GM12801 (cell line): Measurements from ENCODE around the gene SEC23A.

ENCODE experiments used
- CTCF ChIP-seq: IDR thresholded peaks from one replicate; pipeline ENCODE4 v1.5.1; 2011; ENCODE audit warnings: control low read depth; ENCODE audit not compliant: insufficient read length; ENCODE audit errors: extremely low read depth

Gene SEC23A

DNA sequence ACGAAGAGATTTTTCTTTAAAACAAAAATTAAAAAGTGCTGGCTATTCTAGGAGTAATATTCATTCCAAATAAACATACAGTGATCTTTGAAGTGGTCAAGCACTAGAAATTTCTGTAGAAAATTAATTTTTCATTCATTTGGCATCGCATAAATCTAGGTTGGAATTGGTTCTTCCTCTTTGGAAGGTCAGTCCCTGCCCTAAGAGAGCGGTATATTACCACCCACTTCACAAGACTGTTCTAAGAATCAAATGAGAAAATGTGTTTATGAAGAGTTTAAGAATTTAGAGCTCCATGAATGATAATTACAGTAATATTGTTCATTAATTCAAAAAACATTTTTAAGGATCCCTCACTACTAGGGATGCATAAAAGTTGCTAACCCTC, 10.6 kb upstream of the SEC23A start:
- TF ChIP-seq CTCF, result no peak

- no peak for TF ChIP-seq CTCF
These were observed 7.1 kb upstream of the SEC23A start for GRCh38 chr14:39109893-39110715.

GRCh38 chr14:39108791-39109190, 5.8 kb upstream of the SEC23A start:
- TF ChIP-seq CTCF, result no peak

DNA sequence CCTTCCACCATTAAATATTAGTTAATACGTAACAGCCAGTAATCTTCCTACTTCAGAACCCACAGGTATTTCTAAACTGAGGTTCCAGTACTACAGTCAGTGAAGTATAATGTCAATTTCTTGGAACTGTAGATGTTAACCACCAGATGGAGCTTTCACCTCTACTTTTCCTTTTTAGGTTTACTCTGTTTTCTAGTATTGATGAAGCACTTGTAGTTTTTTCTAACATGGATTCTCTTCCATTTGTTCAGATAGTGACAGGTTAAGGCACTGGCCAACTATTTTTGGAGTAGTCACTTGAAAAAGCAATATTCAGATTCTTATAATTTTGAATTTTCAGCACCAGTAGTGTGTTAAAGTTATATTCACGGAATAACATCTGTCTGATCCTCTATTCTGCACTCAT, 4.6 kb upstream of the SEC23A start:
- no peak for TF ChIP-seq CTCF

DNA sequence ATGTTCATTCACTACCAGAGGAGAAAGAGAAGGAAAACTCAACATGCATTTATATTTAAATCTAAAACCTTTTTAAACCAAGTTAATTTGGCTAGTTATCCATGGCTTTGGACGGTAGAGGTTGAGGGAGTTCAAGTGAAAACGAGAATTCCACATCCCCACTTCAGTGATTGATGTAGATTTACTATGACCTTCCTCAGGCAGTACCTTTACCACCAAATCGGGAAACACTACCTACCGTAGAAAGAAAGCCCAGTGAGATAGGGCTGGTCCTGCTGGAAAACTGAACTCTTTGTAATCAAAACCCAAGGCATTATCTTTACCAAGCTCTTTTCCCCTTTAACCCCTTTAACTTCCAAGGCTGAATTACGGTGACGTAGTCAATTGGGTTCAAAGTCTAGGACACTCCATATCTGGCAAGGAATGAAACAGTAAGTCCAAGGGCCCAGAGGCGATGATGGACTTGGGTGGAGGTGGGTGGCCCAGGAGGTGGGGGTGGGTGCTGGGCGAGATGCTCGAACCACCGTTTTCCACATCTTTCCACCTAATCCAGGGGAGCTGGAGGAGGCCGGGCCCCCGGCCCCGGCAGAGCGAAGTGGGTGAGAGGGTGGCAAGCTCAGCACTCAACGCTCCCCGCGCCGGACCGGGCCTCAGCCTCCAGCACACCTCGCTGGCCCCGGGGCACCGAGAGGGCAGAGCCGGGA, 618 bp downstream of the SEC23A start:
- TF ChIP-seq CTCF, result no peak

DNA sequence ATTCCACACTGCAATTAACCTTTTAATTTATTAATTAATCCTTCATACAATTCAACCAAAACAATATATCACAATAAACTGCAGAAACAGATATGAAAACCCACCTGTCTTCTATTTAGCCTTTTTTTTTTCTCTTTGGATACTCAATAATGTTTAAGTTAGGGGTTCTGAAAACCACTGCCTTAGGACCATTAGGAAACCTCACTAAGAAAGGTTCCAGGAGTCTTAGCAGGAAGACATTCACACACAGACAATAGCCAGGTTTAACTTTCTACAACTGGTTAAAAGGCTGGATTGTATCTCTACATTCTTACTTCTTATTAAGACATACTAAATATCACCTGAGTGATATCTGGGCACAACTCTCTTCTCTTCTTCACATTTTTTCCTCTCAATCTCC, 3.3 kb downstream of the SEC23A start:
- no peak for TF ChIP-seq CTCF

DNA sequence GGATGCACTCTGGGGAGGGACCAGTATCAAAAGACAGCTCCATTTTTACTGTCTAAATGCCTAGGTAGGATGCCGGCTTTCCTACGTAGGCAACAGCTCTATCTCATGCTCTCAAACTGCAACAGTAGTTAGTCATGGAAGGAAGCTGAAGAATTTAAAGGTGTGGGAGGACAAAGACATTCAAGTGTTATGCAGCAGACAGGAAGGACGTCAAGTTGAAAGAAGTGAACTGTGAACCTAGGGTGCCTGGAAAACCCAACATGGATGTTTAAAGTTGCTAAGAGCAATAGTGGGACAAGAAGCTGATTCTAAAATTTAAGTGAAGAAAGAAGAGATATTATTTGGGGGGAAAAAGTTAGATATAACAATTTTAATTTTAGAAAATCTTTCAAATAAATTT, 5.9 kb downstream of the SEC23A start:
- TF ChIP-seq CTCF, result no peak
